ENCODE data around the gene PRAME.

GRCh38 chr22:22605074-22605404 is 46.0 kb upstream of the PRAME start:
- TF ChIP-seq EZH2 (IDR thresholded peaks at IDR 0.05; ENCODE audit: insufficient read depth, low read length): no peak
- no peak for TF ChIP-seq CTCF (IDR thresholded peaks at IDR 0.05; ENCODE audit: insufficient read depth, low read depth, low read length)

Data from astrocyte (in vitro differentiated cells and primary cell).